Measurements from ENCODE around the gene BIVM. TPM values are rescaled to one million over a fixed set of nuclear protein-coding genes. Genes with fewer than 3 reads are reported as not detected.
"Not testable (repeated sequence)": the region's sequence is repeated elsewhere in the genome, so short reads cannot be mapped to it uniquely, and the experiment has no call there.

The BIVM gene
- total RNA-seq, 1 donor: 22.1 TPM

DNA sequence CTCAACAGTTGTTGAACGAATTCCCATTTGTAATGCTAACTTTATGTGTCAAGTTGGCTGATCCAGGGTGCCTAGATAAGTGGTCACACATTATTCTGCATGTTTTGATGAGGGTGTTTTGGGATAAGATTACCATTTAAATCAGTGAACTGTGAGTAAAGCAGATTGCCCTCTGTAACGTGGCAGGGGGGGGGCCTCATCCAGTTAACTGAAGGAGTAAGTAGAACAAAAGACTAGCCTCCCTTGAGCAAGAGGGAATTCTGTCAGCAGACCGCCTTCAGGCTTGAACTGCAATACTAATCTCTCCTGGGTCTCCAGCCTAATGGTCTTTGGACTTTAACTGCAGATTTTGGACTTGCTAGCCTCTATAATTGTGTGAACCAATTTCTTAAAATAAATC, 21.2 kb upstream of the BIVM start:
- Histone ChIP-seq H3K27me3 (ENCODE audit: insufficient read depth, low read length) (no peaks in the 10 kb centered on the region), H3K79me2 (ENCODE audit: insufficient read depth, low read length) (peaks cover 2% of the 10 kb centered on the region), H3K36me3 (ENCODE audit: insufficient read depth, low read length) (no peaks in the 10 kb centered on the region), H3K4me3 (ENCODE audit: insufficient read depth, low read length) (no peak overlapping the region), H3K4me1 (ENCODE audit: insufficient read depth, low read length) (no peaks in the 10 kb centered on the region), H3K27ac (ENCODE audit: low read depth, low read length) (no peak overlapping the region), H3K4me2 (ENCODE audit: insufficient read depth, low read length) (no peak overlapping the region), H2AFZ (ENCODE audit: low read length) (no peak overlapping the region), H4K20me1 (ENCODE audit: insufficient read depth, low read length) (no peaks in the 10 kb centered on the region), H3K9me3 (ENCODE audit: low read depth, low read length) (no peaks in the 10 kb centered on the region)
- DNase-seq (ENCODE audit: insufficient read length, low spot score, missing footprints): no peak
- TF ChIP-seq, protein P1, sequence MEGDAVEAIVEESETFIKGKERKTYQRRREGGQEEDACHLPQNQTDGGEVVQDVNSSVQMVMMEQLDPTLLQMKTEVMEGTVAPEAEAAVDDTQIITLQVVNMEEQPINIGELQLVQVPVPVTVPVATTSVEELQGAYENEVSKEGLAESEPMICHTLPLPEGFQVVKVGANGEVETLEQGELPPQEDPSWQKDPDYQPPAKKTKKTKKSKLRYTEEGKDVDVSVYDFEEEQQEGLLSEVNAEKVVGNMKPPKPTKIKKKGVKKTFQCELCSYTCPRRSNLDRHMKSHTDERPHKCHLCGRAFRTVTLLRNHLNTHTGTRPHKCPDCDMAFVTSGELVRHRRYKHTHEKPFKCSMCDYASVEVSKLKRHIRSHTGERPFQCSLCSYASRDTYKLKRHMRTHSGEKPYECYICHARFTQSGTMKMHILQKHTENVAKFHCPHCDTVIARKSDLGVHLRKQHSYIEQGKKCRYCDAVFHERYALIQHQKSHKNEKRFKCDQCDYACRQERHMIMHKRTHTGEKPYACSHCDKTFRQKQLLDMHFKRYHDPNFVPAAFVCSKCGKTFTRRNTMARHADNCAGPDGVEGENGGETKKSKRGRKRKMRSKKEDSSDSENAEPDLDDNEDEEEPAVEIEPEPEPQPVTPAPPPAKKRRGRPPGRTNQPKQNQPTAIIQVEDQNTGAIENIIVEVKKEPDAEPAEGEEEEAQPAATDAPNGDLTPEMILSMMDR (IDR thresholded peaks at IDR 0.05; ENCODE audit: extremely low read depth, low read depth, low read length): no peak

DNA sequence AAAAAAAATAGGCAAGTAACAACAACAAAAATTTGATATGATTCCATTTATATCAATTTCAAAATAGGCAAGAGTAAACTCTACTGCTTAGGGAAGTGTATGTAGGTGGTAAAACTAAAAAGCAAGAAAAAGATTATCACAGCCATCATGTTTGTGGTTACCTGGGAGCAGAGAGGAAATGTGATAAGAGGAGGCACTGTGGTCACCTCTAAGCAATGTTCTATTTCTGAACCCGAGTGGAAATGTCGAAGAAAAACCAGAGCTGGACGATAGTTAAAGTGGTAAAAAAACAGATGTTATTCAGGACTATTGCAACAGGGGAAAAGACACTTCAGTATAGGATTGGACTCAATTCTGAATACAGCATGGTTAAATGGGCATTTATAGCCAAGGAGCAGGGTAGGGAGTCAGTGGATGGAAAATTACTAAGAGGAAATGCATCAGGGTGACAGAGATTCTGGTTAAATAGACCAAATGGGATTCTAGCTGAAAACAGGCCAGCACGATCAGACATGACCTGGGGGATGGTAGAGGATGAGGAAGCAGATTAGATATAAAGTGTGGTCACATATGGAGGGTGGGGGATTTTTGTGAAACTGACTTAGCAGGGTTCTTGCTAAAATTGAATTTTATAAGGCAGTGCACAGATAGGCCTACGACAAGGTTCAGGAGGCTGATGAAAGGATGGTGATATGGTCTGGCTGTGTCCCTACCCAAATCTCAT, 19.3 kb upstream of the BIVM start:
- no peaks in the 10 kb centered on the region for H3K79me2 ChIP-seq (ENCODE audit: insufficient read depth, low read length)
- no peak overlapping the region for H3K4me2 ChIP-seq (ENCODE audit: insufficient read depth, low read length)
- no peak overlapping the region for H2AFZ ChIP-seq (ENCODE audit: low read length)
- no peak overlapping the region for H3K27ac ChIP-seq (ENCODE audit: low read depth, low read length)
- no peaks in the 10 kb centered on the region for H3K4me1 ChIP-seq (ENCODE audit: insufficient read depth, low read length)
- peaks cover 5% of the 10 kb centered on the region for H3K36me3 ChIP-seq (ENCODE audit: insufficient read depth, low read length)
- H3K9me3 ChIP-seq (ENCODE audit: low read depth, low read length): no peaks in the 10 kb centered on the region
- H3K4me3 ChIP-seq (ENCODE audit: insufficient read depth, low read length): no peak overlapping the region
- no peaks in the 10 kb centered on the region for H3K27me3 ChIP-seq (ENCODE audit: insufficient read depth, low read length)
- DNase-seq (ENCODE audit: insufficient read length, low spot score, missing footprints): no peak
- TF ChIP-seq, protein P1 (IDR thresholded peaks at IDR 0.05; ENCODE audit: extremely low read depth, low read depth, low read length): no peak
- no peaks in the 10 kb centered on the region for H4K20me1 ChIP-seq (ENCODE audit: insufficient read depth, low read length)

DNA sequence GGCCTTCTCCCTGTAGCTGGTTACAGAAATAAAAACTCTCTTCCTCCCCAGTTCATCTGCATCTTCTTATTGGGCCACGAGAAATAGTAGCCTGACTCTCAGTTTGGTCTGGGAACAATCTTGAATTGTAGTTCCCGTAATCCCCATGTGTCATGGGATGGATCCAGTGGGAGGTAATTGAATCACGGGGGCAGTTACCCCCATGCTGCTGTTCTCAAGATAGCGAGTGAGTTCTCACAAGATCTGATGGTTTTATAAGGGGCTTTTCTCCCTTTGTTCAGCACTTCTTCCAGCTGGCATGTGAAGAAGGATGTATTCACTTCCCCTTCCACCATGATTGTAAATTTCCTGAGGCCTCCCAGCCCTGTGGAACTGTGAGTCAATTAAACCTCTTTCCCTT, 18.3 kb upstream of the BIVM start:
- DNase-seq (ENCODE audit: insufficient read length, low spot score, missing footprints); H4K20me1 ChIP-seq (ENCODE audit: insufficient read depth, low read length); H3K79me2 ChIP-seq (ENCODE audit: insufficient read depth, low read length); H3K36me3 ChIP-seq (ENCODE audit: insufficient read depth, low read length); H3K4me2 ChIP-seq (ENCODE audit: insufficient read depth, low read length); H3K4me1 ChIP-seq (ENCODE audit: insufficient read depth, low read length); H3K9me3 ChIP-seq (ENCODE audit: low read depth, low read length); H2AFZ ChIP-seq (ENCODE audit: low read length); H3K4me3 ChIP-seq (ENCODE audit: insufficient read depth, low read length); H3K27me3 ChIP-seq (ENCODE audit: insufficient read depth, low read length); H3K27ac ChIP-seq (ENCODE audit: low read depth, low read length): not testable (repeated sequence)

DNA sequence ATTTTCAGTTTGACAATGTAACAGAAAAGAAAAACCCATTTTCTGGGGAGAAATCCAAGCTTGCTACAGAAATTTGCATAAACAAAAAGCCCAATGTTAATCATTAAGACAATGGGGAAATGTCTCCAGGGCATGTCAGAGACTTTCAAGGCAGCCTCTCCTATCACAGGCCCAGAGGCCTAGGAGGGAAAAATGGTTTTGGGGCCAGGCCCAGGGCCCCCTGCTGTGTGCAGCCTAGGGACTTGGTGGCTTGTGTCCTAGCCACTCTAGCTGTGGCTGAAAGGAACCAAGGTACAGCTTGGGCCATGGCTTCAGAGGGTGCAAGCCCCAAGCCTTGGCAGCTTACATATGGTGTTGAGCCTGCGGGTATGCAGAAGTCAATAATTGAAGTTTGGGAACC, 17.3 kb upstream of the BIVM start:
- H3K4me3 ChIP-seq (ENCODE audit: insufficient read depth, low read length): no peak overlapping the region
- no peaks in the 10 kb centered on the region for H3K9me3 ChIP-seq (ENCODE audit: low read depth, low read length)
- H3K27ac ChIP-seq (ENCODE audit: low read depth, low read length): no peak overlapping the region
- H3K4me2 ChIP-seq (ENCODE audit: insufficient read depth, low read length): no peak overlapping the region
- no peak overlapping the region for H2AFZ ChIP-seq (ENCODE audit: low read length)
- no peaks in the 10 kb centered on the region for H3K27me3 ChIP-seq (ENCODE audit: insufficient read depth, low read length)
- H3K4me1 ChIP-seq (ENCODE audit: insufficient read depth, low read length): no peaks in the 10 kb centered on the region
- H3K36me3 ChIP-seq (ENCODE audit: insufficient read depth, low read length): peaks cover 7% of the 10 kb centered on the region
- no peaks in the 10 kb centered on the region for H4K20me1 ChIP-seq (ENCODE audit: insufficient read depth, low read length)
- TF ChIP-seq, protein P1 (IDR thresholded peaks at IDR 0.05; ENCODE audit: extremely low read depth, low read depth, low read length): no peak
- DNase-seq (ENCODE audit: insufficient read length, low spot score, missing footprints): no peak
- no peaks in the 10 kb centered on the region for H3K79me2 ChIP-seq (ENCODE audit: insufficient read depth, low read length)
